Ureter (tissue), 1 donor: ENCODE measurements around the gene ADSS1. TPM values are rescaled to one million over a fixed set of nuclear protein-coding genes. Genes with fewer than 3 reads are reported as not detected.

ENCODE experiments used
- DNase-seq: peaks from one replicate; pipeline ENCODE4 v3.0.0-alpha.2; 2020; ENCODE audit warnings: low spot score
- total RNA-seq: library from RNA; stranded (reverse); gene quantifications from one replicate; pipeline ENCODE4 v1.2.4, GENCODE V29; 2023
- donor health status: DM: yes; HTN: yes; CAD: no.

The ADSS1 gene
- total RNA-seq, 1 donor from 2014 or later: 11.0 TPM

DNA sequence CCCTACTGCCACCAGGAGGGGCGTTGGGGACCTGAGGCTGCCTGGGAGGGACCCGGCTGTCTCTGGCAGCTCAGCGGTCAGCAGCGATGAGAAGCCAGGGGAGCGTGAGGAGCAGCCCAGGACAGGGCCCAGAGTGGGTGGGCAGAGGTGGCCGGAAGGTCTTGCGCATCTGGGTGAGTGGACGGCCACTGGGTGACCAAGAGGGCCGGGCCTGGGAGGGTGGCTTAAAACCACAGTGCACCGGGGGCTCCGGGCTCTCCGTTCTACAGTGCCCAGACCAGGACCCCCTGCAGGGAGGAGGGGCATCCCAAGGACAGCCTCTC, 24.6 kb upstream of the ADSS1 start:
- no peak for DNase-seq

DNA sequence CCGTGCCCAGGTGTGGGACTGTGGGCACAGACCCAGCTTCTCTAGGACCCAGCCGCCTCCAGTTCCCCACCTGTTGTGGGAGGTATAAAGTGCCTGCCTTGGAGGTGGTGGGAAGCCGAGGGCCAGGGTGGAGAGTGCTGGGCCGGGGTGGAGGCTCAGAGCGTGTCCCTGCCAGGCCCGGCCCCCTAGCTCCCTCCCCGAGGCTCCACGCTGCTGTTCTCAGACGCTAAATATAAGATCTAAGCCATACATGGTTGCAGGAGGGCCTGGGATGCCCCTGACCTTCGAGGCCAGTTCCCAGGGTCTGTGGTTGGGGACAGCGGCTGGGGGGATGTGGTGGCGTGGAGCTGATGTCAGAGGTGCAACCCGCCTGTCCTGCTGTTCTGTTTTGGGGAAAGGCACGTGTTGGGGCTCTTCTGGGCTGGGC, 23.8 kb upstream of the ADSS1 start:
- no peak for DNase-seq

DNA sequence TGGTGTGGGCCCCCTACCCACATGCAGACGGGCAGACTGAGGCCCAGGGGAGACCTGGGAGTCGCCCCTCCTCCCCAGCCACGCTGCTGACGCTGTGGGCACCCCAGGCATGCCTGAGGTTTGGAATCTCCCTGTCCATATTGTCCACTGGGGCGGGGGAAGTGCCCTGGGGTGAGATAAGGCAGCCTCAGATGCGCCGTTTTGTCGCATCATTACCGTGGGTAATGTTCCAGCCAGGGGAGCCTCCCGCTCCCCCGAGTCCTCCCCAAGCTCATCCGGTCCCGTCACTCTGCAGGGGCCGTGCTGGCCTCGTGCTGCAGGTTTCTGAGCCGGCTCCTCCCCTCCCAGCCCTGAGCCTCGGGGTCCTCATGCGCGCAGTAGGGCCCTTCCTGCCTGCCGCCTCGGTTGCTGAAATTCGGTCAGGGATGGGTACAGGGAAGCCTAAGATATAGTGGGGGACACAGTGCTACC, 23.2 kb upstream of the ADSS1 start:
- DNase-seq: no peak

DNA sequence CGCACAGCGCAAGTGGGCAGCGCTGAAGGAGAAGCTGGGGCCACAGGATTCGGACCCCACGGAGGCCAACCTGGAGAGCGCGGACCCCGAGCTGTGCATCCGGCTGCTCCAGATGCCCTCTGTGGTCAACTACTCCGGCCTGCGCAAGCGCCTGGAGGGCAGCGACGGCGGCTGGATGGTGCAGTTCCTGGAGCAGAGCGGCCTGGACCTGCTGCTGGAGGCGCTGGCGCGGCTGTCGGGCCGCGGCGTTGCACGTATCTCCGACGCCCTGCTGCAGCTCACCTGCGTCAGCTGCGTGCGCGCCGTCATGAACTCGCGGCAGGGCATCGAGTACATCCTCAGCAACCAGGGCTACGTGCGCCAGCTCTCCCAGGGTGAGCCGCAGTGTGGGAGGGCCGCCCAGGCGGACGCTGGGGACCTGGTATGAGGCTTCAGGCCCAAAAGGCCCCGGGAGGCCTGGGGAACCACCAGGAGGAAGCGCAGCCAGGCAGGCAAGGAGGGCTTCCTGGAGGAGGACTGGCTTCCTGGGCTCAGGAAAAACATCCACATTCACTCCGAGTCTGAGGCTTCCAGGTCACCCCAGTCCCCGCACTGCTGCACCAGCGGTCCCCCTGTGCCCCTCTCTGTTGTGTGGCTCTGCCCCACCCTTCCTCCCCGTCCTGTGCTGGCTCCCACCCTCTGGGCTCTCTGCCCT, 22.5 kb upstream of the ADSS1 start:
- no peak for DNase-seq

DNA sequence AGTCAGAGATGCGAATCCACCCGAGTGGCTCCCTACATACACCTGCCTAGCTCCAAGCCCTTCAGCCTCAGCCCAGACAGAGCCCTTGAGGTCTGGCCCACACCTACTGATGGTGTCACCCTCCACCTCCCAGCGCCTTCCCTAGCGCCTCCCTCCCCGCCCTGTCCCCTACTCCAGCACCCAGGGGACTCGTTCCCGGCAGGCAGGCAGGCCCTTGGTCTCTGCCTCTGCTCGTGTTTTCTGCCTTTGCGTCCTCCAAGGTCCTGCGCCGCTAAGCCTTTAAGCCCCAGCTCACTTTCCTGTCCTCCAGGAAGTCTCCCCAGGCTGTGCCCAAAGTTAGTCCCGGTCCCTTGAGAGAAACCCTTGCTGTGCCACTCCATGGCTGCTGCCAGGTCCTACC, 21.9 kb upstream of the ADSS1 start:
- no peak for DNase-seq

DNA sequence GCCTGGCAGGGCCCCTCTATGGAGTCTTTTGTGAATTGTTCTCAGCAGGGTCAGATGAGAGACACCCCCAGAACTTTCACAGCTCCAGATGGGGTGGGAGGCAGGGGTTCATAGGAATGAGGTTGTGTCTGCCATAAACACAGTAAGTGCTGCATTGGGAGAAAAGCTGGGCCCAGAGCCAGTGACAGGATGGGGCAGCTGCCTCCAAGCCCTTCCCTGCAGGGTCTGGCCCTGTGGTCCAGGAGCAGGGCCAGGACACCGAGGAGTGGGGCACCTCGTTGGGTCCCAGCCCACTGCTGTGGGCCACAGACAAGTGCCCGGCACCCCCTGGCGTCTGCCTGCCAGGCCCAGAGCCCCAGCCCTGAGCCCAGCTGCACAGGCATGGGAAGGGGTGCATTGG, 21.4 kb upstream of the ADSS1 start:
- DNase-seq: no peak

DNA sequence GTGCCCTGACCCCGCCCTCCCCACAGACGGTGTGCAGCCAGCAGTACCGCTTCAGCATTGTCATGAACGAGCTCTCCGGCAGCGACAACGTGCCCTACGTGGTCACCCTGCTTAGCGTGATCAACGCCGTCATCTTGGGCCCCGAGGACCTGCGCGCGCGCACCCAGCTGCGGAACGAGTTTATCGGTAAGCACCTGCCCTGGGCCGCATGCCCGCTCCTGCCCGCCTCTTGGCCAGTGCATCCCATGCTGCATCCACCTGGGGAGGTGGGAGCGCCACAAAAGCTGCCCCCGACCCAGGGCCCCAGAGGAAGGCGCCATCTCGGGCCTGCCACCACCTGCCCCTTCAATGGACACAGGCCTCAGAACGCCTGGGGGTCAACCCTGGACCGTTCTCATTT, 20.8 kb upstream of the ADSS1 start:
- no peak for DNase-seq

DNA sequence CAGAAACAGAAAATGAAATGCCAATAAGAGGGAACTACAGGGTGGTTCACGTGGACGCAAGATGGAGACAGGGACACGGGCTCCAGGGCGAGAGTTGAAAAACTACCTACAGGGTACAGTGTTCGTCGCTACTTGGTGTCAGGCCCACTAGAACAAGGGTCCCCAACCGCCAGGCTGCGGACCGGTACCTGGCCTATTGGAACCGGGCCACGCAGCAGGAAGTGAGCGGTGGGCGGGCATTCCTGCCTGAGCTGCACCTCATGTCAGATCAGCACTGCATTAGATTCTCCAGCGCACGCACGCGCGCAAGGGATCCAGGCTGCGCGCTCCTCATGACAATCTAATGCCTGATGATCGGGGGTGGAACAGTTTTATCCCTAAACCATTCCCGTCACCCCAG, 19.8 kb upstream of the ADSS1 start:
- no peak for DNase-seq

DNA sequence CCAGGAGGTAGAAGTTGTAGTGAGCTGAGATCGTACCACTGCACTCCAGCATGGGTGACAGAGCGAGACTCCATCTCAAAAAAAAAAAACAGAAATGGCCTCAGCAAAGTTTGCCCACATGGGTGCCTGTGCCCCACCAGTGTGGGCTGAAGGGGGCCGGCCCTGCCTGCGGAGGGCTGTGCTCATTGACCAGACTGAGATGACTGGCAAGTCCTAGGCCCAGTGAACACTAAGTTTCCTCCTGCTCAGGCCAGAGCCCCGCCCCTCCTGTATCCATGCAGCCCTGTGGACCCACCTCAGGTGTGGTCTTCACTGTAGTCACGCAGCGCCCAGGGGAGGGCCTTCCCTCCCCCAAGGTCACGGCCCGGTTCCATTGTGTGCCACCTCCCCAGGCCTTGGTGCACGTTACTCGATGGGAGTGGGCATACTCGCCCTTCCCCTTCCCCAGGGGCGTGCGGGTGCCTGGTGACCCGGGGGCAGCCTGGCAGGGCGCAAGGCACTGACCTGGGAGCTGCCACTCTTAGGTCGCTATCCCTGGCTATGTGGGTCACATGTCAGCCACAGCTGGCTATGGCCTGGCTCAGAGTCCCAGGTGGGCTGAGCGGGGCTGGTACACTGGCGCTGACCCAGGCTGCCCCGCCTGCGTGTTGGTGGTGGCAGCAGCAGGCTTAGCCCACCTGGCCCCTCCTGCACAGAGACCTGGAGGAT, 18.5 kb upstream of the ADSS1 start:
- no peak for DNase-seq

DNA sequence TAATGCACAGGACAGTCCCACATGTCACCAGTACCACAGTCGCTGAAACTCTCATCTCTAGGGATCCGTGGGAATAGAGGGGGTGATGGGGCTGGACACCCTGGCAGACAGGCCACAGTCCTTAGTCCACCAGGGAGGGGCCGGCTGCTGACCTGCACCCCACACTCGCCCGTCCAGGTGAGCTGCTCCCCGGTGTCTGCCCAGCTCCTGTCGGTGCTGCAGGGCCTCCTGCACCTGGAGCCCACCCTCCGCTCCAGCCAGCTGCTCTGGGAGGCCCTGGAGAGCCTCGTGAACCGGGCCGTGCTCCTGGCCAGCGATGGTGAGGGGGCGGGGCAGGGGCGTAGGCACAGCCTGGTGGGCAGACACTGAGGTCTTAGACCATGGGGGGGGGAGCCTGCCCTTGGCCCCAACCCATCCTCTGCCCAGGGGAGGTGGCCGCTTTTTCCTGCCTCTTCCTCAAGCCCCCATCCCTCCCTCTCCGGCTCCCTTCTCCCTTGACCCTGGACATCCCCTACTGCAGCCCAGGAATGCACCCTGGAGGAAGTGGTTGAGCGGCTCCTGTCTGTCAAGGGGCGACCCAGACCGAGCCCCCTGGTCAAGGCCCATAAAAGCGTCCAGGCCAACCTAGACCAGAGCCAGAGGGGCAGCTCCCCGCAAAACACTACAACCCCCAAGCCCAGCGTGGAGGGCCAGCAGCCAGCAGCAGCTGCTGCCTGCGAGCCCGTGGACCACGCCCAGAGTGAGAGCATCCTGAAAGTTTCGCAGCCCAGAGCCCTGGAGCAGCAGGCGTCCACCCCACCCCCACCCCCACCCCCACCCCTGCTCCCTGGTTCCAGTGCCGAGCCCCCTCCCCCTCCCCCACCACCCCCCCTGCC, 17.1 kb upstream of the ADSS1 start:
- DNase-seq: no peak

DNA sequence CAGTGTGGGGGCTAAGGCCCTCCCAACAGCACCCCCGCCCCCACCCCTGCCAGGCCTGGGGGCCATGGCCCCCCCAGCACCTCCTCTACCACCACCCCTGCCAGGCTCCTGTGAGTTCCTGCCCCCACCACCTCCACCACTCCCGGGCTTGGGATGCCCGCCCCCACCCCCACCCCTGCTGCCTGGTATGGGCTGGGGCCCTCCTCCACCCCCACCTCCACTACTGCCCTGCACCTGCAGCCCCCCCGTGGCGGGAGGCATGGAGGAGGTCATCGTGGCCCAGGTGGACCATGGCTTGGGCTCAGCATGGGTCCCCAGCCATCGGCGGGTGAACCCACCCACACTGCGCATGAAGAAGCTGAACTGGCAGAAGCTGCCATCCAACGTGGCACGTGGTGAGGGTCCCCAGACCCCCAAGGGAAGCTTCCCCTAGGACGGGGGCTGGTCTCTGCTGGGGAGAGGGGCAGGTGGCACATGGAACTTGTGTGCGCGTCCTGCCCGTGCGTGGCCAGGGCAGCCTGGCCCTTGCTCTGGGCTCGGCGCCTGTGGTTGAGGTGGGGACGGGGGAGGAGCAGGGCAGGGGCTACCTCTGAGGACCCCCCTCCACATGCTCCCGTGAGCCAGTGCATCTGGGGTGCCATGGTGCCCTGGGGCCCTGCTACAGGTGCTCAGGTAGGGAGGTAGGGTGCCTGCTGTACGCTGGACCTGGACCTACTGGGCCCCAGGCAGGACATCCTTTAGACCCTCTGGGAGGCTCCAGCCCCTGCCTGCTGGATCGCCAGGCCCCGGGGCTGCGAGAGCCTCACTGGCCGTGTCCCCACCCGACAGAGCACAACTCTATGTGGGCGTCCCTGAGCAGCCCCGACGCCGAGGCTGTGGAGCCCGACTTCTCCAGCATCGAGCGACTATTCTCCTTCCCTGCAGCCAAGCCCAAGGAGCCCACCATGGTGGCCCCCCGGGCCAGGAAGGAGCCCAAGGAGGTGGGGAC, 16.1 kb upstream of the ADSS1 start:
- no peak for DNase-seq

DNA sequence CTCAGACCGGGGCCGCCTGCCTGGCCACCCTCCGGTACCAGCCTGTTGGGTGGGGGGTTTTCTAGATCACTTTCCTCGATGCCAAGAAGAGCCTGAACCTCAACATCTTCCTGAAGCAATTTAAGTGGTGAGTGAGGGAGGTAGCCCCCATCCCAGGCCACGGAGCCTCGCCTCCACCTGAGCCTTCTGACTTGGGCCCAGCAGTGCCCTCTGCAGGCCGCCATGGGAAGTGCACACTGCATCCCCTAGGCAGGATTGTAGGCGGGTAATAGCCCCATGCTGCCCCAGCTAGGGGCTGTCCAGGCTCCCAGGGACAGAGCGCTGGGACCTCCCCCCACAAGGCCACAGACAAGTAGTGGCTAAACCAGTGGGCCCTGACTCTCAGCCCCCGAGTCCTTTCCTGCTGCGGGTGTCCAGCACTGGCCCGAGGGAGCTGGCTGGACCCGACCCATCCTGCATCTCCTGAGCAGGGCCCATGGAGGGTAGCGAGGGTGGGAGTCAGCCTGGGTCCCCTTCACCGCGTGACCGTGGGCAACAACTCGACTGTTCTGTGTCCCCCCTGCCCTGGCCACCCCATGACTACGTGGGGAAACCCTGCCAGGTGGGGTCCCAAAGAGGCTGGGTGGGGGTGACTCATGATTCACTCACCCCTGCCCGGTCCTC, 15.3 kb upstream of the ADSS1 start:
- no peak for DNase-seq

DNA sequence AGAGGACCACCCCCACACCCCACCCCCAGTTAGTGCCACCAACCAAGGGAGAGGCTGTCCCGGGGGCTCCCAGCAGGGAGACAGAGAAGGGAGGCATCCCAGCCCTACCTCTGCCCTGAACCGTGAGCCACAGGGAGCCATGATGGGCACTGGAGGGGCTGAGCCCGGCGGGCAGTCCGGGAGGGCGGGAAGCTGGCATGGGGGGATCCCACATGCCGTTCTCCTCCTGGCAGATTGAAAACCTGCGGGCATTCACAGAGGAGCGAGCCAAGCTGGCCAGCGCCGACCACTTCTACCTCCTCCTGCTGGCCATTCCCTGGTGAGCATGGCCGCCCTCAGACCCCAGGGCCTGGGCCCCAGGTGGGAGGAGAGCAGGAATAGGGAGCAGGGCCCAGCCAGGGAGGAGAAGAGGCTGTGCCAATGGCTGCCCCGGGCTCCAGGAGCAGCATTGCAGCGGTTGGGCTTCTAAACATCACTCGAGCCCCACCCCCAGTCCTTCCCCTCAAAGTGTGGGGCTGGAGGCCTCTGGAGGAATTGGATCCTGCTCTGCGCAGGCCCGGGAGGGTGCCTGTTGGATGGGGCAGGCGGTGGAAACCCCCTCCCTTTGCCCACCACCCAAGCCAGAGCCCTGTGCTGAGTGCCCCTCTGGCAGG, 14.5 kb upstream of the ADSS1 start:
- no peak for DNase-seq

DNA sequence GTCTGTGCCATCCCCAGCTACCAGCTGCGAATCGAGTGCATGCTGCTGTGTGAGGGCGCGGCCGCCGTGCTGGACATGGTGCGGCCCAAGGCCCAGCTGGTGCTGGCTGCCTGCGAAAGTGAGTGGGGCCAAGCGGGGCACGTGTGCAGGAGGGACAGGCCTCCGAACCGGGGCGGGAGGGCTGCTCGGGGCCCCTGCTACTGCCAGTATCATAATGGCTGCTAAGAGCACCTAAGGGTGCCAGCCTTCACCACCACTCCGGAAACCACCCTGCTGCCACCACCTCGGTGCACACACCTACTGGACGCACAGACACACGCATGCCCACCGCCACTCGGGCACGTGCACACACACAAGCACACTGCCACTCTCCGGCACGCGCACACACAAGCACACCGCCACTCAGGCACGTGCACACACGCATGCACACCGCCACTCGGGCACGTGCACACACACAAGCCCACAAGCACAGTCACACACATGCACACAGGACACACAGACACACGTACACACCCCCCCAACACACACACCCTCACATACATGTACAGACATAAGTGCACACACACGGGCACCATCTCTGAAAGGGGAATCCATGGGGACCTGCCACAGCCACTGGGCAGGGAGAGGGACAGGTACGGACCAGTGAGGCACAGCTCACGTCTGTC, 13.8 kb upstream of the ADSS1 start:
- DNase-seq: no peak

DNA sequence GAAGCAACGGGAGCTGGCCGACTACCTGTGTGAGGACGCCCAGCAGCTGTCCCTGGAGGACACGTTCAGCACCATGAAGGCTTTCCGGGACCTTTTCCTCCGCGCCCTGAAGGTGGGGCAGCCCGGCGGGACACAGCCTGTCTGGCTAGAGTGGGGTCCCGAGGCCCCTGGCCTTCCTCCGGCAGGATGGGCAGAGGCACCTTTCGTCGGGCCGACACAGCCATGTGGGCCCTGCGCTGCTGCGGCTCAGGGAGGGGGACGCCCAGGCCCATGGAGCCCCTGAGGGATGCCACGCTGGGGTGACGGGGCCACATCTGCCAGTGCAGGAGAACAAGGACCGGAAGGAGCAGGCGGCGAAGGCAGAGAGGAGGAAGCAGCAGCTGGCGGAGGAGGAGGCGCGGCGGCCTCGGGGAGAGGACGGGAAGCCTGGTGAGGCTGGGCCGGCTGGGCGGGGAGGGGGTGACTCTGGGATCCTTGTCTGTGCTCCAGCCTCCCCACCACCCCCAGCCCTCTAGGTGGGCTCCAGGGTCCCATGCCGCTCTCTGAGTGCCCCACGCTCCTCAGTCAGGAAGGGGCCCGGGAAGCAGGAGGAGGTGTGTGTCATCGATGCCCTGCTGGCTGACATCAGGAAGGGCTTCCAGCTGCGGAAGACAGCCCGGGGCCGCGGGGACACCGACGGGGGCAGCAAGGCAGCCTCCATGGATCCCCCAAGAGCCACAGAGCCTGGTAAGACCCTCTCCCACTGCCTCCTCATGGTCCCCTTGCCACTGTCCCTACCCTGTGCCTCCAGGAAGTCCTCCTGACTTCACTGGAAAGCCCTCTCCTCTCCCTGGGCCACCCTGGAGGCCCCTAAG, 10.9 kb upstream of the ADSS1 start:
- DNase-seq: no peak

DNA sequence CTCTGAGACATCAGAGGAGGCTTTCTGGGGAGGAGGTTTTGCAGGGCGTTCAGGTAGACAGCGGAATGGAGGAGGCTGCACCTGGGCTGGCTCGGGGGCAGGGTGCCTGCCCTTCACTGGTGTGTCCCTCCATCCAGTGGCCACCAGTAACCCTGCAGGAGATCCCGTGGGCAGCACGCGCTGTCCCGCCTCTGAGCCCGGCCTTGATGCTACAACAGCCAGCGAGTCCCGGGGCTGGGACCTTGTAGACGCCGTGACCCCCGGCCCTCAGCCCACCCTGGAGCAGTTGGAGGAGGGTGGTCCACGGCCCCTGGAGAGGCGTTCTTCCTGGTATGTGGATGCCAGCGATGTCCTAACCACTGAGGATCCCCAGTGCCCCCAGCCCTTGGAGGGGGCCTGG, 10.0 kb upstream of the ADSS1 start:
- DNase-seq: no peak

DNA sequence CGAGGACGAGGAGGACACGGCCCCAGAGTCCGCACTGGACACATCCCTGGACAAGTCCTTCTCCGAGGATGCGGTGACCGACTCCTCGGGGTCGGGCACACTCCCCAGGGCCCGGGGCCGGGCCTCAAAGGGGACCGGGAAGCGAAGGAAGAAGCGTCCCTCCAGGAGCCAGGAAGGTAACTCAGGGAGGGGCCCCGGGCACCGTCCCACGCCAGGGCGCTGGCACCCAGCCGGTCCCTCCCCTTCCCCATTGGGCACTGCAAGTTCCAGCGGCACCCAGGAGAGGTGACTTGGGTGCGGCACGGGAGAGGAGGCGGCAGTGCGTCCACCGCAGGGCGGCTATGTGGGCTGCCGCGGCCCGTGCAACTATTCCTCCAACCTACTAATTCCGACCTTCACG, 9.3 kb upstream of the ADSS1 start:
- DNase-seq: no peak

DNA sequence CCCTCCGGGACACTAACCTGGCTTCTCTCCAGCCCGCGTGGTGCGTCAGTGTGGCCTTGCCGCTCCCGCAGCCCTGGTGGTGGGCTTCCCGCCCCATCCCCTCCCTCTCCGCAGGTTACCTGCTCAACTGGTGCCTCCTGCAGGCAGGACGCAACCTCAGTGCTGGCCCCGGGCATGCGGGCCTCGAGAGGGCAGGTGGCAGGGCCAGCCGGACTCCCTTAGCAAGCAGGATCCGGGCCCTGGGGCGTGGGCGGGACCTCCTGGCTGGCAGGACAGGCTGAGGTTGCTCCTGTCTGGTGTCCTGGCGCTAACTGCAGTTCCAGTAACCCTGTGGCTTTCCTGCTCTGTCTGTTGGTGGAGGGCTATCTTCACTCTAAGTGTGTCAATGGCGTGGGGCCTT, 8.6 kb upstream of the ADSS1 start:
- no peak for DNase-seq

DNA sequence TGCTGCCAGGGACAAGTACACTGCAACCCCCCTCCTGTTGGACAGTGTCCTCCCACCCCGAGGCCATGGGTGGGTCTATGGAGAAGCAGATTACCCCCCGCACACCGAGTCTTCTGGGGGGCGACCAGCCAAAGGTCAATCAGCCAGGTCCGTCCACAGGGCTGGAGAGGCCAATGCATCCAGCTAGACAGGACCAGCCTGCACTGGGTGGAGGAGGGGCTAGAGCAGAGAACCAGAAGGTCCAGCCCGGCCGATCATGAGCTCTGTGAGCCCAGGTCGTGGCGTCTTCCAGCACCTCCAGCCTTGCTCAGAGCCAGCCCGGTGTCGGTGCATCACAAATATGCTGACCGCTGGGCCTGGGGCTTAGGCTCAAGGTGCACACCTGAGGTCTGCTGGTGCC, 8.2 kb upstream of the ADSS1 start:
- no peak for DNase-seq
